Measurements from ENCODE around the gene SLC6A18. TPM values are rescaled to one million over a fixed set of nuclear protein-coding genes. Genes with fewer than 3 reads are reported as not detected.
A peak's percentile ranks its signal among the peaks of the same experiment; 100 is the strongest.
"Not testable (repeated sequence)": the region's sequence is repeated elsewhere in the genome, so short reads cannot be mapped to it uniquely, and the experiment has no call there.

Gene SLC6A18
- total and polyA plus RNA-seq, 8 donors: 0.14 TPM; not detected in 7

DNA sequence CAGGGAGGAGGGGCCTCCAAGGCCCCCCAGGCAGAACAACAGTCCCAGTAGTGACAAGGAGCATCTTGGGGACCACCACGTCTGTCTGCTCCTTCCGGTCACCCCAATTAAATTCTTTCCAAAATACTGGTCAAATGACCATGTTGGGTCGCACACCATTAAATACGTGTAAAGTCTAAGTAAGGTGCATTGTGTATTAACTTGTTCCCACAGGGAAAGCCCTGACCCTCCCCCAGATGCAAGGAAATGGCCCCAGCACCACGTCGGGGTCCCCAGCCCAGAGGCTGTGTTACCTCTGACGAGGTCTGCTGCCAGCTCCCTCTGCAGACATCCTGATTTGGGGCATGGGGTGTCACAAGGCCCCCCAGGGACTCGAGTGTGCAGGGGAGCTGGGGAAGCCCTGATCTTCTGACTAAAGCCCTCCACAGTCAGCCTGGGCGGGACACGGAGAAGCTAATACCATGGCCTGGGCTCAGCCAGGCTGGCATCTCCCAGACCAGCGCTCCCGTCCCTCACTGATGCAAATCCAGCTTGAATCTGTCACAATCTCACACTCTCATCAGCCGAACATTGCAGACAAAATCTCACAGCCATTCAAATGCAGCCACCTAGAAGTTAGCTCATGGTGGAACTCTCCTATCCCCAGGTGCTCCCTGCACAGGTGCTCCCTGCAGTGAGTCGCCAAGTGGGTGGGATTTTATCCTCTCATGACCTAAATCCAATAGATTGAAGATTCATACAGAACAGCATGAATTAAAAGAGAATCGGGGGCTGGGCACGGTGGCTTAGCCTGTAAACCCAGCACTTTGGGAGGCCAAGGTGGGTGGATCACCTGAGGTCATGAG is 56.1 kb downstream of the SLC6A18 start:
- peak in 2 of 6 donors; percentile 29 to 36 for DNase-seq
- H3K4me1 ChIP-seq: no peaks in the 10 kb centered on the region
- H3K27me3 ChIP-seq: no peaks in the 10 kb centered on the region
- TF ChIP-seq, protein P1, sequence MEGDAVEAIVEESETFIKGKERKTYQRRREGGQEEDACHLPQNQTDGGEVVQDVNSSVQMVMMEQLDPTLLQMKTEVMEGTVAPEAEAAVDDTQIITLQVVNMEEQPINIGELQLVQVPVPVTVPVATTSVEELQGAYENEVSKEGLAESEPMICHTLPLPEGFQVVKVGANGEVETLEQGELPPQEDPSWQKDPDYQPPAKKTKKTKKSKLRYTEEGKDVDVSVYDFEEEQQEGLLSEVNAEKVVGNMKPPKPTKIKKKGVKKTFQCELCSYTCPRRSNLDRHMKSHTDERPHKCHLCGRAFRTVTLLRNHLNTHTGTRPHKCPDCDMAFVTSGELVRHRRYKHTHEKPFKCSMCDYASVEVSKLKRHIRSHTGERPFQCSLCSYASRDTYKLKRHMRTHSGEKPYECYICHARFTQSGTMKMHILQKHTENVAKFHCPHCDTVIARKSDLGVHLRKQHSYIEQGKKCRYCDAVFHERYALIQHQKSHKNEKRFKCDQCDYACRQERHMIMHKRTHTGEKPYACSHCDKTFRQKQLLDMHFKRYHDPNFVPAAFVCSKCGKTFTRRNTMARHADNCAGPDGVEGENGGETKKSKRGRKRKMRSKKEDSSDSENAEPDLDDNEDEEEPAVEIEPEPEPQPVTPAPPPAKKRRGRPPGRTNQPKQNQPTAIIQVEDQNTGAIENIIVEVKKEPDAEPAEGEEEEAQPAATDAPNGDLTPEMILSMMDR (IDR thresholded peaks at IDR 0.05): no peak
- 69 to 80% methylated on average over 16 of the region's 16 CpGs for WGBS, 2 donors
- H3K27ac ChIP-seq: no peak overlapping the region
- ATAC-seq: no peak
- H3K36me3 ChIP-seq: no peaks in the 10 kb centered on the region
- intact Hi-C loops (cut with DNase I): no loop called here
- no peaks in the 10 kb centered on the region for H3K9me3 ChIP-seq
- FAIRE-seq: no peak
- H3K4me3 ChIP-seq: no peak overlapping the region

DNA sequence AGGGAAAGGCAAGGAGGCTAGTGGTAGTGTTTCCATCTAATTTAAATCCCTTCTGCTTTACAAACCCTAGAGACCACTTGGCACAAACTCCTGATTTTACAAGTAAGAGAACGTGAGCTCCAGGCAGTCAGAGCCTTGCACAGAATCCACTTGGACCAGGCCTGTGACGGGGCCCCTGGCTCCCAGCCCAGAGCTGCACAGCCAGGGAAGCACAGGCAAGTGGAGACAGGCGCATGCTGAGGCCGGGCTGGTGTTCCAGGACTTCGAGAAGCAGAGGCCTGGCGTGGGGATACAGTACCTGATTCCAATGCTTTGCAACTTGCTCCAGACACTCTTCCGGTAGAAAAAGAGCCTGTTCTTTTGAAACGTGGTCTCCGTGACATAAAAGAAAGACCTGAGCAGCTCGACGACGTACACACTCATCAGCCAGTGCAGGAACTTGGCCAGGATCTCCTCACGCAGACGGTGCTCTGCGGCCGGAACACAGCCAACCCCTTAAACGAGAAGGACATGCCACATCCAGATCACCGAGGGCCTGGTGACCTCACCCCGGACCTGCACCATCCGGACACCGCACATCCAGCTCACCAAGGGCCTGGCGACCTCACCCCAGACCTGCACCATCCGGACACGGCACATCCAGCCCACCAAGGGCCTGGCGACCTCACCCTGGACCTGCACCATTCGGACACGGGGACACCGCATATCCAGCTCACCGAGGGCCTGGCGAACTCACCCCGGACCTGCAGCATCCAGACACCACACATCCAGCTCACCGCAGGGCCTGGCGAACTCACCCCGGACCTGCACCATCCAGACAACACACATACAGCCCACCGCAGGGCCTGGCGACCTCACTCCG is 57.2 kb downstream of the SLC6A18 start:
- peak in 2 of 6 donors; percentile 28 to 46 for DNase-seq
- no peak for ATAC-seq
- Histone ChIP-seq H3K4me1 (no peaks in the 10 kb centered on the region), H3K27me3 (no peaks in the 10 kb centered on the region), H3K27ac (no peak overlapping the region), H3K36me3 (no peaks in the 10 kb centered on the region), H3K9me3 (no peaks in the 10 kb centered on the region), H3K4me3 (no peak overlapping the region)
- TF ChIP-seq, protein P1 (IDR thresholded peaks at IDR 0.05): no peak
- no peak for FAIRE-seq
- WGBS, 2 donors: 70 to 82% methylated on average over 37 of the region's 37 CpGs
- intact Hi-C loops (cut with DNase I): no loop called here

DNA sequence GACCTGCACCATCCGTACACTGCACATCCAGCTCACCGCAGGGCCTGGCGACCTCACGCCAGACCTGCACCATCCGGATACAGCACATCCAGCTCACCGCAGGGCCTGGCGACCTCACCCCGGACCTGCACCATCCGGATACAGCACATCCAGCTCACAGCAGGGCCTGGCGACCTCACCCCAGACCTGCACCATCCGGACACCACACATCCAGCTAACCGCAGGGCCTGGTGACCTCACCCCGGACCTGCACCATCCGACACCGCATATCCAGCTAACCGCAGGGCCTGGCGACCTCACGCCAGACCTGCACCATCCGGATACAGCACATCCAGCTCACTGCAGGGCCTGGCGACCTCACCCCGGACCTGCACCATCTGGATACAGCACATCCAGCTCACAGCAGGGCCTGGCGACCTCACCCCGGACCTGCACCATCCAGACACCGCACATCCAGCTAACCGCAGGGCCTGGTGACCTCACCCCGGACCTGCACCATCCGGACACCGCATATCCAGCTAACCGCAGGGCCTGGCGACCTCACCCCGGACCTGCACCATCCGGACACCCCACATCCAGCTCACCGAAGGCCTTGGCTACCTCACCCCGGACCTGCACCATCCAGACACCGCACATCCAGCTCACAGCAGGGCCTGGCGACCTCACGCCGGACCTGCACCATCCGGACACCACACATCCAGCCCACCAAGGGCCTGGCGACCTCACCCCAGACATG is 58.0 kb downstream of the SLC6A18 start:
- ATAC-seq; H3K4me3 ChIP-seq; H3K4me1 ChIP-seq; H3K27me3 ChIP-seq; intact Hi-C loops (cut with DNase I); H3K27ac ChIP-seq; FAIRE-seq; H3K36me3 ChIP-seq; H3K9me3 ChIP-seq: not testable (repeated sequence)
- DNase-seq: peak in 2 of 6 donors; percentile 30 to 47
- 77 to 83% methylated on average over 40 of the region's 40 CpGs for WGBS, 2 donors

DNA sequence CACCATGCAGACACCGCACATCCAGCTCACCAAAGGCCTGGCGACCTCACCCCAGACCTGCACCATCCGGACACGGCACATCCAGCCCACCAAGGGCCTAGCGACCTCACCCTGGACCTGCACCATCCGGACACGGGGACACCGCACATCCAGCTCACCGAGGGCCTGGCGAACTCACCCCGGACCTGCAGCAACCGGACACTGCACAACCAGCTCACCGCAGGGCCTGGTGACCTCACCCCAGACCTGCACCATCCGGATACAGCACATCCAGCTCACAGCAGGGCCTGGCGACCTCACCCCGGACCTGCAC is 58.5 kb downstream of the SLC6A18 start:
- H3K36me3 ChIP-seq; ATAC-seq; H3K27me3 ChIP-seq; H3K4me3 ChIP-seq; FAIRE-seq; H3K4me1 ChIP-seq; H3K27ac ChIP-seq; H3K9me3 ChIP-seq; intact Hi-C loops (cut with DNase I): not testable (repeated sequence)
- DNase-seq: peak in 2 of 6 donors; percentile 42 to 46
- WGBS, 2 donors: 70 to 86% methylated on average over 16 of the region's 16 CpGs

DNA sequence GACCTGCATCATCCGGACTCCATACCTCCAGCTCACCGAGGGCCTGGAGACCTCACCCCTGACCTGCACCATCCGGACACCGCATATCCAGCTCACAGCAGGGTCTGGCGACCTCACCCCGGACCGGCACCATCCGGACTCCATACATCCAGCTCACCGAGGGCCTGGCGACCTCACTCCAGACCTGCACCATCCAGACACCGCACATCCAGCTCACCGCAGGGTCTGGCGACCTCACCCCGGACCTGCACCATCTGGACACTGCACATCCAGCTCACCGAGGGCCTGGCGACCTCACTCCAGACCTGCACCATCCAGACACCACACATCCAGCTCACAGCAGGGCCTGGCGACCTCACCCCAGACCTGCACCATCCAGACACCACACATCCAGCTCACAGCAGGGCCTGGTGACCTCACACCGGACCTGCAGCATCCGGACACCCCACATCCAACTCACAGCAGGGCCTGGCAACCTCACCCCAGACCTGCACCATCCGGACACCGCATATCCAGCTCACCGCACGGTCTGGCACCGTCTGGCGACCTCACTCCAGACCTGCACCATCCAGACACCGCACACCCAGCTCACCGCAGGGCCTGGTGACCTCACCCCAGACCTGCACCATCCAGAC is 59.3 kb downstream of the SLC6A18 start:
- H3K27ac ChIP-seq; H3K4me3 ChIP-seq; H3K27me3 ChIP-seq; ATAC-seq; H3K9me3 ChIP-seq; H3K36me3 ChIP-seq; H3K4me1 ChIP-seq; intact Hi-C loops (cut with DNase I); FAIRE-seq: not testable (repeated sequence)
- DNase-seq: peak in 2 of 6 donors; percentile 35 to 44
- 71 to 73% methylated on average over 26 to 27 of the region's 27 CpGs for WGBS, 2 donors

DNA sequence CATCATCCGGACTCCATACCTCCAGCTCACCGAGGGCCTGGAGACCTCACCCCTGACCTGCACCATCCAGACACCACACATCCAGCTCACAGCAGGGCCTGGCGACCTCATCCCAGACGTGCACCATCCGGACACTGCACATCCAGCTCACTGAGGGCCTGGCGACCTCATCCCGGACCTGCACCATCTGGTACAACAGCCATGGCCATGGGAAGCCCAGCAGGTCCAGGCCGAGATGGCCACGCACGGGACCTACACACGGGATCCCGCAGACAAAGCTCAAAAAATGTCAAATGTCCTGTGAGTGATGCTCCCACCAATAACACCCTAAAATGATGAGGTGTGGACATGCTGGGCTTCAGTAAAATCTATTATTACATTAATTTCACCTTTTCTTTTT is 60.0 kb downstream of the SLC6A18 start:
- DNase-seq: peak in 2 of 6 donors; percentile 36 to 38
- H3K27me3 ChIP-seq: no peaks in the 10 kb centered on the region
- H3K36me3 ChIP-seq: no peaks in the 10 kb centered on the region
- TF ChIP-seq, protein P1 (IDR thresholded peaks at IDR 0.05): no peak
- H3K27ac ChIP-seq: no peak overlapping the region
- ATAC-seq: no peak
- H3K4me3 ChIP-seq: no peak overlapping the region
- intact Hi-C loops (cut with DNase I): no loop called here
- H3K9me3 ChIP-seq: no peaks in the 10 kb centered on the region
- 71 to 80% methylated on average over 10 to 11 of the region's 12 CpGs for WGBS, 2 donors
- no peak for FAIRE-seq
- H3K4me1 ChIP-seq: no peaks in the 10 kb centered on the region

Measured in pancreas (tissue), 10 donors.